NCI-H1105 (cell line): Measurements from ENCODE around the gene MAPKAPK2.
A peak's percentile ranks its signal among the peaks of the same experiment; 100 is the strongest.

ENCODE experiments used
- DNase-seq: peaks from one replicate; lab custom pipeline; 2025; lab: John Stamatoyannopoulos, UW

MAPKAPK2 gene

GRCh38 chr1:206703661-206704060 lies 19.0 kb downstream of the MAPKAPK2 start:
- DNase-seq: no peak

GRCh38 chr1:206704226-206704625 lies 19.5 kb downstream of the MAPKAPK2 start:
- DNase-seq: no peak

- DNase-seq: peak; percentile 89
Observed at GRCh38 chr1:206705191-206705590, 20.5 kb downstream of the MAPKAPK2 start.

GRCh38 chr1:206705726-206706297 lies 21.1 kb downstream of the MAPKAPK2 start:
- no peak for DNase-seq

- DNase-seq: no peak
Observed at GRCh38 chr1:206706298-206706791, 21.6 kb downstream of the MAPKAPK2 start.

- DNase-seq: no peak
Observed at GRCh38 chr1:206706806-206707366, 22.2 kb downstream of the MAPKAPK2 start.

- DNase-seq: no peak
Observed at GRCh38 chr1:206708058-206708457, 23.4 kb downstream of the MAPKAPK2 start.

GRCh38 chr1:206708882-206709281 lies 24.2 kb downstream of the MAPKAPK2 start:
- DNase-seq: no peak

GRCh38 chr1:206709322-206709721 lies 24.6 kb downstream of the MAPKAPK2 start:
- no peak for DNase-seq

- DNase-seq: no peak
Observed at GRCh38 chr1:206709772-206710459, 25.2 kb downstream of the MAPKAPK2 start.

- no peak for DNase-seq
Observed at GRCh38 chr1:206710460-206710823, 25.7 kb downstream of the MAPKAPK2 start.

GRCh38 chr1:206713070-206713469 lies 28.4 kb downstream of the MAPKAPK2 start:
- no peak for DNase-seq

- no peak for DNase-seq
Observed at GRCh38 chr1:206713910-206714312, 29.2 kb downstream of the MAPKAPK2 start.

- DNase-seq: no peak
Observed at GRCh38 chr1:206714331-206715058, 29.8 kb downstream of the MAPKAPK2 start.

- no peak for DNase-seq
Observed at GRCh38 chr1:206715120-206715519, 30.4 kb downstream of the MAPKAPK2 start.

- no peak for DNase-seq
Observed at GRCh38 chr1:206715552-206716158, 30.9 kb downstream of the MAPKAPK2 start.

GRCh38 chr1:206716159-206716869 lies 31.6 kb downstream of the MAPKAPK2 start:
- DNase-seq: no peak

- no peak for DNase-seq
Observed at GRCh38 chr1:206716870-206717673, 32.4 kb downstream of the MAPKAPK2 start.

GRCh38 chr1:206717674-206717989 lies 32.9 kb downstream of the MAPKAPK2 start:
- DNase-seq: no peak

GRCh38 chr1:206719169-206719839 lies 34.6 kb downstream of the MAPKAPK2 start:
- DNase-seq: no peak
